ENCODE data around the gene CCNY. TPM values are rescaled to one million over a fixed set of nuclear protein-coding genes. Genes with fewer than 3 reads are reported as not detected.

Gene CCNY
- total and polyA plus RNA-seq, 2 donors (not counting 1 experiment from before 2014, with no cell fraction given) = 34.1 to 64.9 TPM

DNA sequence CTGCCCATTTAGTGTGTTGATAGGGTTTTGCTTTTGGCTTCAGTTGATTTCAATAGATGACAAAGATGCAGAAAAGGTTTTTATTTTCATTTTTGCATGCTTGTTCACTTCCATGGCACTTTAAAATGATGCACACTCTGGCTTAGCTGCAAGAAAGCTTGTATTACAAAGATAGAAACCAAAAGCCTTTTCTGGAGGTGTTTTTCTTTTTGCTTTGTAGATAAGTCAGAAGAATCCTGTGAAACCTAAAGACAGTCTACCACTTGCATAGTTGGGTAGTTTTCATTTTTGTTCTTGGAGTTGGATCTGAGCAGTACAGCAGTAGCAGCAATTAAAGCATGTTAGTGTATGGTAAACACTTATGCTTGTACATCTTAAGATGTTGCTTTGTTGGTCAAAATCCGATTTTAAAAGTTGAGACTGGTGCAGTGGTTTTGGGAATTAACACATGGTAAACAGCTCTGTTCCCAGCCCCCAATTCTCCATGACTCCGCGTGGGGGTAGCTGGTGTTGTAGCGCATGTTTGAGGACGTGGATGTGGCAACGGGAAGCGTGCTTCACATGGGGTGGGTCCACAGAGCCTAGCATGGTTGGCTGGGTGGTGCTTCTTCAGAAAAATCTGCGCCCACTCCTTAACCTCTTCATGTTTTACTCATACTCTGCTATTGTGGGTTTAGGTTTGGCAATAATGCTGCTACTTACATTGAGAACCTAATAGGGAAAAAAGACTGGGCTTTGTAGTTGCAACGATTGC lies 19.8 kb downstream of the CCNY start:
- no peaks in the 10 kb centered on the region for H3K9me3 Mint-ChIP-seq (ENCODE audit: insufficient read depth)
- H3K27me3 Mint-ChIP-seq = no peaks in the 10 kb centered on the region
- Histone ChIP-seq H3K4me1 (ENCODE audit: control insufficient read depth in 2 of 2, insufficient read depth in 2 of 2, low read length in 2 of 2) (peaks cover 35 to 46% of the 10 kb centered on the region in 2 donors), H3K4me3 (ENCODE audit: control extremely low read depth in 1 of 5, extremely low read depth in 1 of 5, insufficient read depth in 1 of 5, low read depth in 2 of 5, low read length in 4 of 5) (no peak overlapping the region), H3K27ac (ENCODE audit: low read length in 2 of 2) (no peak overlapping the region), H4K20me1 (ENCODE audit: control insufficient read depth, insufficient read depth, low read length, poor library complexity, severe bottlenecking) (peaks cover 84% of the 10 kb centered on the region), H3K9me3 (ENCODE audit: control extremely low read depth in 1 of 3, control insufficient read depth in 2 of 3, insufficient read depth in 1 of 3, low read length in 2 of 3) (peaks cover 0 to 3% (median 0%) of the 10 kb centered on the region in 3 donors), H3K79me2 (ENCODE audit: control insufficient read depth, insufficient read depth, low read length) (peaks cover 98% of the 10 kb centered on the region), H2AFZ (ENCODE audit: insufficient read depth, low read depth, low read length, poor library complexity, severe bottlenecking) (no peak overlapping the region), H3K36me3 (replicated peaks in 1 of 2; ENCODE audit: control extremely low read depth in 1 of 2, control insufficient read depth in 1 of 2, extremely low read depth in 1 of 2, insufficient read depth in 2 of 2, low read length in 1 of 2) (no peaks in the 10 kb centered on the region), H3K4me2 (replicated peaks; ENCODE audit: low read depth, low read length, poor library complexity, severe bottlenecking) (no peak overlapping the region), H3K9ac (ENCODE audit: low read length) (no peak overlapping the region), H3K27me3 (replicated peaks in 1 of 4; ENCODE audit: control extremely low read depth in 1 of 4, control insufficient read depth in 3 of 4, insufficient read depth in 4 of 4, low read length in 3 of 4) (no peaks in the 10 kb centered on the region)
- no peak overlapping the region for H3K4me3 Mint-ChIP-seq
- ChIA-PET CTCF (interaction anchor here (1.0 kb wide), 1 partner anchor 9 kb away, joined by 3 read pairs; no protein-coding TSS in a partner anchor), POLR2A (no interaction called here)
- intact Hi-C loops (cut with micrococcal nuclease) = no loop called here
- ATAC-seq (ENCODE audit: low read depth) (no peak), DNase-seq (no peak)
- H3K4me1 Mint-ChIP-seq = peaks cover 78% of the 10 kb centered on the region
- WGBS (ENCODE audit: insufficient coverage) = 100% methylated on average over 1 of the region's 9 CpGs
- H3K27ac Mint-ChIP-seq = no peak overlapping the region
- TF ChIP-seq CTCF (IDR thresholded peaks at IDR 0.05) (no peak), EZH2 (IDR thresholded peaks at IDR 0.05; ENCODE audit: borderline replicate concordance, insufficient read depth, low read depth, low read length, poor library complexity, severe bottlenecking) (no peak)

DNA sequence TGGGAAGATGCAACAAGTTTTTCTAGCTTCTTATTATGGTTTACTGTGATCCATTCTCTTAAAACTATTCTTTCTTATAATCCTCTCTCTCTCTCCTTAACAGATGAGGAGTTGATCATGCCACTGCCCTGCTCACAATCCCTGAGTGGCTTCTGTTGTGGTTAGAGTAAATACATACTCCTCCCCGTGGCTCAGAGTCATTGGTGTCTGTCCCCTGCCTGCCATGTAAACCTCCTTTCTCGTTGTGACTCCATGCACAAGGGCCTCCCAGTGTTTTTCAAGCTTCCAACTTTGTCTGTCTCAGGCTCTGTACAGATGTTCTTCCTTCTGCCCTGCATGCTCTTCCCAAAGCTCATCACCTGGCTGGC lies 20.4 kb downstream of the CCNY start:
- H3K4me2 ChIP-seq (replicated peaks; ENCODE audit: low read depth, low read length, poor library complexity, severe bottlenecking) = no peak overlapping the region

More for the DNA sequence above, 20.4 kb downstream of the CCNY start:
- no peaks in the 10 kb centered on the region for H3K36me3 ChIP-seq (replicated peaks in 1 of 2; ENCODE audit: control extremely low read depth in 1 of 2, control insufficient read depth in 1 of 2, extremely low read depth in 1 of 2, insufficient read depth in 2 of 2, low read length in 1 of 2)
- intact Hi-C loops (cut with micrococcal nuclease) = no loop called here
- no peak overlapping the region for H3K4me3 ChIP-seq (ENCODE audit: control extremely low read depth in 1 of 5, extremely low read depth in 1 of 5, insufficient read depth in 1 of 5, low read depth in 2 of 5, low read length in 4 of 5)
- H3K9me3 Mint-ChIP-seq (ENCODE audit: insufficient read depth) = no peaks in the 10 kb centered on the region
- ATAC-seq (ENCODE audit: low read depth) = no peak
- H3K4me3 Mint-ChIP-seq = peak overlapping the region; percentile 16
- ChIA-PET POLR2A (no interaction called here), CTCF (interaction anchor here (1.0 kb wide), 1 partner anchor 9 kb away, joined by 3 read pairs; no protein-coding TSS in a partner anchor)
- no peak overlapping the region for H3K9ac ChIP-seq (ENCODE audit: low read length)
- H3K9me3 ChIP-seq (ENCODE audit: control extremely low read depth in 1 of 3, control insufficient read depth in 2 of 3, insufficient read depth in 1 of 3, low read length in 2 of 3) = peaks cover 0 to 3% (median 0%) of the 10 kb centered on the region in 3 donors
- peaks cover 73% of the 10 kb centered on the region for H3K4me1 Mint-ChIP-seq
- peaks cover 35 to 42% of the 10 kb centered on the region in 2 donors for H3K4me1 ChIP-seq (ENCODE audit: control insufficient read depth in 2 of 2, insufficient read depth in 2 of 2, low read length in 2 of 2)
- no peak overlapping the region for H3K27ac Mint-ChIP-seq
- TF ChIP-seq CTCF (IDR thresholded peaks at IDR 0.05) (no peak), EZH2 (IDR thresholded peaks at IDR 0.05; ENCODE audit: borderline replicate concordance, insufficient read depth, low read depth, low read length, poor library complexity, severe bottlenecking) (no peak)
- WGBS (ENCODE audit: insufficient coverage) = 46% methylated on average over 2 of the region's 2 CpGs
- H4K20me1 ChIP-seq (ENCODE audit: control insufficient read depth, insufficient read depth, low read length, poor library complexity, severe bottlenecking) = peaks cover 81% of the 10 kb centered on the region
- no peak overlapping the region for H2AFZ ChIP-seq (ENCODE audit: insufficient read depth, low read depth, low read length, poor library complexity, severe bottlenecking)
- H3K79me2 ChIP-seq (ENCODE audit: control insufficient read depth, insufficient read depth, low read length) = peaks cover 97% of the 10 kb centered on the region
- no peak for DNase-seq
- no peaks in the 10 kb centered on the region for H3K27me3 Mint-ChIP-seq
- H3K27me3 ChIP-seq (replicated peaks in 1 of 4; ENCODE audit: control extremely low read depth in 1 of 4, control insufficient read depth in 3 of 4, insufficient read depth in 4 of 4, low read length in 3 of 4) = no peaks in the 10 kb centered on the region
- H3K27ac ChIP-seq (ENCODE audit: low read length in 2 of 2) = no peak overlapping the region
